HFFc6 (cell line): Measurements from ENCODE around the gene RELN. TPM values are rescaled to one million over a fixed set of nuclear protein-coding genes. Genes with fewer than 3 reads are reported as not detected.

Source experiments
- DNase-seq: peaks from one replicate; pipeline ENCODE4 v3.0.0-alpha.2; 2018
- H3K27ac Mint-ChIP-seq: 2 replicates; pipeline ENCODE4 v1.8.0; 2020; ENCODE audit warnings: mild to moderate bottlenecking, mixed read lengths
- H3K27me3 Mint-ChIP-seq: 2 replicates; pipeline ENCODE4 v1.8.0; 2021; ENCODE audit warnings: mild to moderate bottlenecking, moderate library complexity, mixed read lengths; ENCODE audit not compliant: insufficient read depth
- H3K36me3 Mint-ChIP-seq: 2 replicates; pipeline ENCODE4 v1.8.0; 2021; ENCODE audit warnings: low read depth, mixed read lengths
- H3K4me1 Mint-ChIP-seq: 2 replicates; pipeline ENCODE4 v1.8.0; 2020; ENCODE audit warnings: low read depth, mixed read lengths
- H3K4me3 Mint-ChIP-seq: 2 replicates; pipeline ENCODE4 v1.8.0; 2020; ENCODE audit warnings: mild to moderate bottlenecking, moderate library complexity, mixed read lengths
- H3K9me3 Mint-ChIP-seq: 2 replicates; pipeline ENCODE4 v1.8.0; 2020; ENCODE audit warnings: mild to moderate bottlenecking, mixed read lengths
- CTCF ChIP-seq: fragments of 200-600 bp; sonication (generic); IDR thresholded peaks from 2 replicates; pipeline ENCODE4 v1.5.0; 2021; ENCODE audit warnings: antibody characterized with exemption, mild to moderate bottlenecking
- total RNA-seq, 6 experiments: library from RNA; stranded (reverse); fragmentation: NEBNext Ultra II Directional; extraction: Animal tissue kit (Norgen Biotek cat#: 25700); gene quantifications; 2 replicates in 1 of 6; 3 replicates in 5 of 6; pipeline ENCODE4 v1.2.3, GENCODE V29; 2021

Gene RELN
- total RNA-seq, 6 experiments from 2014 or later = 0.02 to 0.24 (median 0.03) TPM

GRCh38 chr7:104032486-104032885 lies 43.0 kb upstream of the RELN start:
- Mint-ChIP-seq H3K4me1 (no peaks in the 10 kb centered on the region), H3K27ac (no peak overlapping the region), H3K4me3 (no peak overlapping the region), H3K36me3 (no peaks in the 10 kb centered on the region), H3K9me3 (peaks cover 5% of the 10 kb centered on the region; the same call in 1 of the 2 replicates), H3K27me3 (no peaks in the 10 kb centered on the region)
- no peak for DNase-seq
- TF ChIP-seq CTCF = no peak

- DNase-seq = no peak
- Mint-ChIP-seq H3K4me1 (no peaks in the 10 kb centered on the region), H3K27me3 (peaks cover 5% of the 10 kb centered on the region; the same call in 1 of the 2 replicates), H3K9me3 (peaks cover 5% of the 10 kb centered on the region; the same call in 1 of the 2 replicates), H3K36me3 (no peaks in the 10 kb centered on the region), H3K4me3 (no peak overlapping the region), H3K27ac (no peak overlapping the region)
- no peak for TF ChIP-seq CTCF
Observed at GRCh38 chr7:104029765-104030164, 40.3 kb upstream of the RELN start.

GRCh38 chr7:104024632-104025031 lies 35.2 kb upstream of the RELN start:
- no peaks in the 10 kb centered on the region for H3K36me3 Mint-ChIP-seq
- H3K27me3 Mint-ChIP-seq = peaks cover 5% of the 10 kb centered on the region; the same call in 1 of the 2 replicates
- TF ChIP-seq CTCF = no peak
- no peaks in the 10 kb centered on the region for H3K9me3 Mint-ChIP-seq
- no peak for DNase-seq
- no peaks in the 10 kb centered on the region for H3K4me1 Mint-ChIP-seq
- H3K4me3 Mint-ChIP-seq = no peak overlapping the region
- H3K27ac Mint-ChIP-seq = no peak overlapping the region

- no peaks in the 10 kb centered on the region for H3K36me3 Mint-ChIP-seq
- no peak for DNase-seq
- H3K27ac Mint-ChIP-seq = no peak overlapping the region
- peaks cover 5% of the 10 kb centered on the region; the same call in 1 of the 2 replicates for H3K27me3 Mint-ChIP-seq
- H3K9me3 Mint-ChIP-seq = no peaks in the 10 kb centered on the region
- TF ChIP-seq CTCF = no peak
- H3K4me1 Mint-ChIP-seq = no peaks in the 10 kb centered on the region
- no peak overlapping the region for H3K4me3 Mint-ChIP-seq
Observed at GRCh38 chr7:104023100-104023499, 33.6 kb upstream of the RELN start.

- H3K27me3 Mint-ChIP-seq = no peaks in the 10 kb centered on the region; the same call in none of the 2 replicates
- no peaks in the 10 kb centered on the region for H3K36me3 Mint-ChIP-seq
- H3K27ac Mint-ChIP-seq = no peak overlapping the region
- DNase-seq = no peak
- TF ChIP-seq CTCF = no peak
- no peaks in the 10 kb centered on the region for H3K4me1 Mint-ChIP-seq
- H3K9me3 Mint-ChIP-seq = no peaks in the 10 kb centered on the region
- H3K4me3 Mint-ChIP-seq = no peak overlapping the region
Observed at GRCh38 chr7:104018425-104018824, 29.0 kb upstream of the RELN start.

GRCh38 chr7:104017001-104017400 lies 27.5 kb upstream of the RELN start:
- Mint-ChIP-seq H3K27me3 (no peaks in the 10 kb centered on the region; the same call in none of the 2 replicates), H3K27ac (no peak overlapping the region), H3K4me3 (no peak overlapping the region), H3K9me3 (no peaks in the 10 kb centered on the region), H3K4me1 (no peaks in the 10 kb centered on the region), H3K36me3 (no peaks in the 10 kb centered on the region)
- no peak for TF ChIP-seq CTCF
- no peak for DNase-seq
